HG03103 (cell line): ENCODE data around the gene TBC1D2B.
"Not testable (repeated sequence)": the region's sequence is repeated elsewhere in the genome, so short reads cannot be mapped to it uniquely, and the experiment has no call there.

Source experiments
- ATAC-seq: cut with Tn5 transposase; IDR thresholded peaks from one replicate; pipeline ENCODE4 v1.9.1; 2021; ENCODE audit warnings: low read depth; ENCODE audit not compliant: unreplicated experiment

TBC1D2B gene

GRCh38 chr15:78007211-78007931 lies 70.1 kb downstream of the TBC1D2B start:
- ATAC-seq = no peak

GRCh38 chr15:78006567-78007205 lies 70.8 kb downstream of the TBC1D2B start:
- no peak for ATAC-seq

- ATAC-seq = no peak
These were observed 72.4 kb downstream of the TBC1D2B start for GRCh38 chr15:78004919-78005634.

- no peak for ATAC-seq
These were observed 73.2 kb downstream of the TBC1D2B start for GRCh38 chr15:78004222-78004727.

GRCh38 chr15:78003539-78004008 lies 73.9 kb downstream of the TBC1D2B start:
- ATAC-seq = no peak

- no peak for ATAC-seq
These were observed 74.5 kb downstream of the TBC1D2B start for GRCh38 chr15:78002996-78003395.

- no peak for ATAC-seq
These were observed 75.9 kb downstream of the TBC1D2B start for GRCh38 chr15:78001656-78002055.

- ATAC-seq = no peak
These were observed 76.6 kb downstream of the TBC1D2B start for GRCh38 chr15:78000927-78001249.

GRCh38 chr15:78000091-78000926 lies 77.2 kb downstream of the TBC1D2B start:
- ATAC-seq = no peak

GRCh38 chr15:77999486-77999885 lies 78.0 kb downstream of the TBC1D2B start:
- no peak for ATAC-seq

GRCh38 chr15:77998592-77998991 lies 78.9 kb downstream of the TBC1D2B start:
- no peak for ATAC-seq

GRCh38 chr15:77997761-77998554 lies 79.6 kb downstream of the TBC1D2B start:
- not testable (repeated sequence) for ATAC-seq

GRCh38 chr15:77997221-77997620 lies 80.3 kb downstream of the TBC1D2B start:
- not testable (repeated sequence) for ATAC-seq

GRCh38 chr15:77996713-77997171 lies 80.8 kb downstream of the TBC1D2B start:
- not testable (repeated sequence) for ATAC-seq

- ATAC-seq = not testable (repeated sequence)
These were observed 81.3 kb downstream of the TBC1D2B start for GRCh38 chr15:77996226-77996625.

GRCh38 chr15:77995537-77995918 lies 82.0 kb downstream of the TBC1D2B start:
- not testable (repeated sequence) for ATAC-seq

GRCh38 chr15:77994893-77995536 lies 82.5 kb downstream of the TBC1D2B start:
- ATAC-seq = not testable (repeated sequence)

- peak; percentile 69 for ATAC-seq
These were observed 83.4 kb downstream of the TBC1D2B start for GRCh38 chr15:77993970-77994693.
